ENCODE data around the gene FITM2. TPM values are rescaled to one million over a fixed set of nuclear protein-coding genes. Genes with fewer than 3 reads are reported as not detected.

The FITM2 gene
- total and polyA plus RNA-seq, 10 of the 15 experiments (the other 5 are each of a cell fraction or from before 2014, with no cell fraction given): 0.46 to 1.9 (median 1.6) TPM

- BruUV-seq (replicated peaks): no TSS peak
- H3K4me1 ChIP-seq (ENCODE audit: control insufficient read depth, insufficient read depth, low read length): no peaks in the 10 kb centered on the region
- no peaks in the 10 kb centered on the region for H3K36me3 ChIP-seq (ENCODE audit: control insufficient read depth in 2 of 2, insufficient read depth in 2 of 2, low read length in 1 of 2)
- no peaks in the 10 kb centered on the region for H4K20me1 ChIP-seq (ENCODE audit: control insufficient read depth, insufficient read depth)
- no peak within 1 kb of the TSS for H3K9ac ChIP-seq (ENCODE audit: control insufficient read depth, insufficient read depth, low read length)
- peaks cover 0 to 3% of the 10 kb centered on the region in 2 experiments; a peak in 3 of 4 replicates for H3K27me3 ChIP-seq (replicated peaks in 1 of 2; ENCODE audit: control insufficient read depth in 2 of 2, insufficient read depth in 2 of 2, low read length in 1 of 2)
- no peak within 1 kb of the TSS for H3K4me2 ChIP-seq (ENCODE audit: control insufficient read depth, insufficient read depth)
- ATAC-seq (no peak), FAIRE-seq (no peak), DNase-seq (ENCODE audit: low read depth, low spot score) (no peak)
- H2AFZ ChIP-seq (ENCODE audit: control insufficient read depth, low read depth, low read length): no peak within 1 kb of the TSS
- CTCF ChIA-PET: no interaction called here
- H3K27ac ChIP-seq (ENCODE audit: control insufficient read depth, insufficient read depth): no peak within 1 kb of the TSS
- no peaks in the 10 kb centered on the region for H3K9me3 ChIP-seq (replicated peaks; ENCODE audit: control insufficient read depth, insufficient read depth, low read length)
- in situ Hi-C loops (cut with MboI) (no loop called here), intact Hi-C loops (cut with micrococcal nuclease; ENCODE audit: unreplicated experiment) (no loop called here)
- TF ChIP-seq KDM1A (IDR thresholded peaks at IDR 0.05; ENCODE audit: borderline replicate concordance) (no peak), BCL3 (IDR thresholded peaks at IDR 0.05; ENCODE audit: borderline replicate concordance, insufficient read depth, low read depth, low read length, poor library complexity, severe bottlenecking) (no peak), NFYB (IDR thresholded peaks at IDR 0.05; ENCODE audit: insufficient read depth, low read depth, low read length) (no peak), MAX (IDR thresholded peaks at IDR 0.05; ENCODE audit: low read depth, low read length) (no peak), MYB (IDR thresholded peaks at IDR 0.05; ENCODE audit: borderline replicate concordance, low read depth, low read length) (no peak), LARP7 (IDR thresholded peaks at IDR 0.05) (no peak), BMI1 (IDR thresholded peaks at IDR 0.05; ENCODE audit: borderline replicate concordance) (no peak), BRCA1 (IDR thresholded peaks at IDR 0.05; ENCODE audit: low read depth, low read length) (no peak), ZNF622 (IDR thresholded peaks at IDR 0.05) (no peak), CBFB (IDR thresholded peaks at IDR 0.05; ENCODE audit: low read depth) (no peak), RCOR1 (conservative IDR thresholded peaks at IDR 0.05; ENCODE audit: low read depth, low read length) (no peak), TCF12 (IDR thresholded peaks at IDR 0.05; ENCODE audit: low read depth, low read length) (no peak), MLLT1 (IDR thresholded peaks at IDR 0.05) (no peak), YBX1 (IDR thresholded peaks at IDR 0.05) (no peak), NKRF (conservative IDR thresholded peaks at IDR 0.05) (no peak), CBX5 (IDR thresholded peaks at IDR 0.05; ENCODE audit: low read depth) (no peak)
- RAD21 ChIA-PET (ENCODE audit: unreplicated experiment): no interaction called here
- no peak within 1 kb of the TSS for H3K4me3 ChIP-seq
- WGBS (ENCODE audit: insufficient coverage, insufficient replicate concordance, low lambda C conversion rate, missing lambda C conversion rate): 63% methylated on average over 16 of the region's 16 CpGs
- no peaks in the 10 kb centered on the region for H3K79me2 ChIP-seq (ENCODE audit: control insufficient read depth, insufficient read depth, low read length)
- POLR2A ChIA-PET: interaction anchor here (0.5 kb wide), 1 partner anchor 503 kb away, joined by 4 read pairs; no protein-coding TSS in a partner anchor
- SMC1A ChIA-PET (ENCODE audit: uncharacterized antibody, unreplicated experiment): no interaction called here
Measured at GRCh38 chr20:44336725-44337380, 25.9 kb upstream of the FITM2 start, which contains the start of gene R3HDML. Gene R3HDML (plus strand): TSS chr20:44337043. CDS start chr20:44337158, 115 bp downstream.

All from GM12878 (cell line).